Stimulated activated CD4-positive, alpha-beta T cell treated with anti-CD3 and anti-CD28 coated beads, Interleukin-12 subunit alpha, Interleukin-12 subunit beta, amount 100 ng/mL, for 24 hours (primary cell): ENCODE data around the gene HMGCS2.
"Not testable (repeated sequence)": the region's sequence is repeated elsewhere in the genome, so short reads cannot be mapped to it uniquely, and the experiment has no call there.

Experiments
- DNase-seq, 2 experiments: peaks; one replicate each; pipeline ENCODE4 v3.0.0-alpha.2; 2020; ENCODE audit warnings: low read depth in 2 of 2

Gene HMGCS2

GRCh38 chr1:119731741-119732430 lies 36.8 kb downstream of the HMGCS2 start:
- no peak for DNase-seq

- no peak for DNase-seq
Measured at GRCh38 chr1:119731060-119731459, 37.6 kb downstream of the HMGCS2 start.

- no peak for DNase-seq
Measured at GRCh38 chr1:119729044-119729443, 39.7 kb downstream of the HMGCS2 start.

GRCh38 chr1:119727991-119728390 lies 40.7 kb downstream of the HMGCS2 start:
- no peak for DNase-seq

GRCh38 chr1:119725626-119726025 lies 43.1 kb downstream of the HMGCS2 start:
- no peak for DNase-seq

GRCh38 chr1:119724611-119725218 lies 44.0 kb downstream of the HMGCS2 start:
- DNase-seq, result no peak

- DNase-seq, result no peak
Measured at GRCh38 chr1:119721896-119722295, 46.8 kb downstream of the HMGCS2 start.

GRCh38 chr1:119720866-119721440 lies 47.8 kb downstream of the HMGCS2 start:
- DNase-seq, result no peak

GRCh38 chr1:119718972-119719371 lies 49.7 kb downstream of the HMGCS2 start:
- no peak for DNase-seq

GRCh38 chr1:119718409-119718808 lies 50.3 kb downstream of the HMGCS2 start:
- no peak for DNase-seq

- no peak for DNase-seq
Measured at GRCh38 chr1:119715542-119715941, 53.2 kb downstream of the HMGCS2 start.

- no peak for DNase-seq
Measured at GRCh38 chr1:119714583-119714982, 54.1 kb downstream of the HMGCS2 start.

GRCh38 chr1:119713749-119714456 lies 54.8 kb downstream of the HMGCS2 start:
- no peak for DNase-seq

GRCh38 chr1:119713039-119713748 lies 55.5 kb downstream of the HMGCS2 start:
- no peak for DNase-seq

- DNase-seq, result peak; percentile 28 to 48
Measured at GRCh38 chr1:119712342-119713038, 56.2 kb downstream of the HMGCS2 start.

GRCh38 chr1:119711804-119712341 lies 56.8 kb downstream of the HMGCS2 start, which contains the start of gene PHGDH:
Gene PHGDH, plus strand, starts transcription at chr1:119711934. Its CDS starts 89 bp downstream, at chr1:119712023.
- DNase-seq, result peak; percentile 33 to 60

GRCh38 chr1:119711356-119711803 lies 57.3 kb downstream of the HMGCS2 start:
- DNase-seq, result not testable (repeated sequence)

- not testable (repeated sequence) for DNase-seq
Measured at GRCh38 chr1:119706599-119706998, 62.1 kb downstream of the HMGCS2 start.

GRCh38 chr1:119703666-119704450 lies 64.8 kb downstream of the HMGCS2 start:
- no peak for DNase-seq

GRCh38 chr1:119702384-119702783 lies 66.3 kb downstream of the HMGCS2 start:
- DNase-seq, result no peak
